Stimulated activated effector memory CD8-positive, alpha-beta T cell treated with anti-CD3 and anti-CD28 coated beads, Interleukin-12 subunit alpha, Interleukin-12 subunit beta, amount 100 ng/mL, for 72 hours (primary cell): ENCODE measurements around the gene SRGAP2B.
"Not testable (repeated sequence)": the region's sequence is repeated elsewhere in the genome, so short reads cannot be mapped to it uniquely, and the experiment has no call there.

Experiments
- ATAC-seq: fragments of 150-1000 bp; cut with Tn5 transposase; 2 replicates; pipeline ENCODE4 v1.10.0; 2021
- DNase-seq, 2 donors: peaks; one replicate each; pipeline ENCODE4 v3.0.0; 2021 to 2022; ENCODE audit warnings: low spot score in 2 of 2
- H3K27ac Mint-ChIP-seq: one replicate; pipeline ENCODE4 v1.8.0; 2022; ENCODE audit warnings: mild to moderate bottlenecking, mixed read lengths
- H3K36me3 Mint-ChIP-seq: one replicate; pipeline ENCODE4 v1.8.0; 2022; ENCODE audit warnings: mild to moderate bottlenecking, mixed read lengths
- H3K4me1 Mint-ChIP-seq: one replicate; pipeline ENCODE4 v1.8.0; 2022; ENCODE audit warnings: mixed read lengths
- H3K4me3 Mint-ChIP-seq: one replicate; pipeline ENCODE4 v1.8.0; 2022; ENCODE audit warnings: mild to moderate bottlenecking, mixed read lengths
- H3K9me3 Mint-ChIP-seq: one replicate; pipeline ENCODE4 v1.8.0; 2022; ENCODE audit warnings: mixed read lengths

The SRGAP2B gene

DNA sequence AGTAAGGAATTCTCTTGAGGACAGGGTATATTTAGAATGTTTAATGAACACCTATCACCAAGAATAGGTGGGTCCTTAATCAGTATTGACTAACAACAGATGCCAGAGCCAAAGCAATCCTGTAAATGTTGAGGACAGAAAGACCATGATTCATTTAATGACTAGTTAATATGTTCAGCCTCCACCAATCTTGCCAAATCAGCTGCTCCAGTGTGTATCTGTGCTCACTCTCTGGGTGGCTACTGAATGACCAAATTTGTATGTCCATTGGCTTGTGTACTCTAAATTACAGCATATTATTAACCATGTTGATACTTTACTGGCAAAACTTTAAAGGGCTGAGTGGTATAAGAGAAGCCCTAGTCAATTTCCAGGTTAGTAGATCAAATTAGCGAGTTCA lies 130.9 kb downstream of the SRGAP2B start:
- H3K4me1 Mint-ChIP-seq, ATAC-seq, DNase-seq, H3K9me3 Mint-ChIP-seq, H3K4me3 Mint-ChIP-seq, H3K27ac Mint-ChIP-seq, H3K36me3 Mint-ChIP-seq: not testable (repeated sequence)

DNA sequence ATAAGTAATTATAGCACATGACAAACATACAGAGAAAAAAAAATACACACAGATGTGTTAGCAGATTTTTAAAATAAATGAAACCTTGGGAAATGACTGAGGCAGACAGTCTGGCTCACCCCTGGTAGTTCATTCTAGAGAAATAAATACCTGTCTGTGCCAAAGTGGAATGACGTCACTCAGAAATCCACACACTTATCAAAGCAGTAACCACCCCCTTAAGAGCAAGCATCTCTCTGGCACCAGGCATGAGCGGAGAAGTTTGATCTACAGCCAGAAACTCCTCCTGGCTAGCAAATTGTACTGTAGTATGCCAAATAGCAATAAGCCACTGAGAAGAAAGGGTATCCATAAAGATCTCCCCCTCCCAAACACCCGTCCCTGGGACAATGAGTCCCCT lies 131.6 kb downstream of the SRGAP2B start:
- ATAC-seq, H3K36me3 Mint-ChIP-seq, DNase-seq, H3K27ac Mint-ChIP-seq, H3K9me3 Mint-ChIP-seq, H3K4me3 Mint-ChIP-seq, H3K4me1 Mint-ChIP-seq: not testable (repeated sequence)

DNA sequence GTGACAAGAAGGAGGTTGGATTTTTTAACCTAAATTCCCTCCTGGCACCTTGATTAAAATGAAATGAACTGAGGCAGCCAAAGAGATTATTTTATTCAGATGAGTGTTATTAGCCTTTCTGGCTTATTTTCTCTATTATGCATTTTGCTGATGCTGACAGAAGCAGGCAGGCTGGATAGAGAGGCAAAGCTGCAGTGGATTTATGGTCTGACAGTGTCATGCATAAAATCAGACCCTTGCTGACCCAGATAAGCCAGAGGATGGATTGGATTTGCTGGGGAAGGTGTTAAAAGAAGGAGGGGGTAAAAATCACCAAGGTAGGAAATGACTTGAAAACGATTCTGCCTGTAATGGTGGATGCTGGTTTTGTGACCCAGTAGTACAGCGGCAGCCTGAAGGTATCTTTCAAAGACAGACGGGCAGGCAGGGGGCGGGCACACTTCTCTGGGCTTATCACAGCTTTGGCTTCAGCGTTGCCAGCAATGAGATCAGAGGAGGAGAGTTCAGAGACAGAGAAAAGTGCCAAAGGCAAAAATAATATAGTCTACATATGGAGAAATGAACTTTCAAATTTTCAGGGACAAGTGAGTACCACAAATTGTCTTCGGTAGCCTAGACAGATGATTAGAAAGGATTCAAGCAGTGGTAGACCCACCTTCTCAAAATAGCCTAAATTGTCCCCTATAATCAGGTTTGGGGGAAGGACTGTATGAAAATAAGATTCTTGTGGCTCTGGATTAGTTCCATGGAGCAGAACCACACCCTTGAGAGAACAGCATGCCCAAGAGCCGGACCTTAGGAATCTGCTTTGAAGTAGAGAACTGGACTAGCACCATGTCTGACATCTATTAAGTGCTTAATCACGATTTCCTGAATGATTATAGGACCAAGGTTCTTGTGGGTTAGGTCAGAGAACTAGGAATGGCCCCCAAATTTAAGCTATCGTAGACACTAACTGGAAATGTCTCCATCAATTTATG lies 133.2 kb downstream of the SRGAP2B start:
- not testable (repeated sequence) for H3K9me3 Mint-ChIP-seq, ATAC-seq, H3K27ac Mint-ChIP-seq, H3K4me1 Mint-ChIP-seq, H3K36me3 Mint-ChIP-seq, H3K4me3 Mint-ChIP-seq, DNase-seq

DNA sequence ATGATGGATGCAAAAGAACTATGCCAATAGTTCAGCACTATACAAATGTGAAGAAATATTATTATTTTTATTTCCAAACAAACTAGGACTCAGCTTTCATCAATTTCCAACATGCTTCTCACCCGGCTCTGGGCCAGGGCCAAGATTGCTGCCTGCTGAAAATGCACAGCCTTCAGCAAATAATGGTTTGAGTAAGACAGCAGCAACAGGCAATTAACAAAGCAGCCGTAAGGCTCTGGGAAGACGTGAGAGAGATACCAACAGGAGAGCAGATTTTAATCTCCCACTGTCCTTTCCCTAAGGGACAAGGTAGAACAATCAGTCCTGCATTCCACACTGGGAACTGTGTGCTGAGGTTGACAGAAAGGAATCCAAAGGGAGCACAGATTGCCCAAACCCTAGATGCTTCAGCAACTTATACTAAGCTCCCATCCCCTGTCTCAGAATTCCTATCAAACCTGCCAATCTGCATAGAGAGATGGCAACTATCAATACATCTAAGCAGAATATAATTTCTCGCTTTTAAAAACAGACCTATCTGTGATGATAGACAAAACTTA lies 134.1 kb downstream of the SRGAP2B start:
- H3K27ac Mint-ChIP-seq, DNase-seq, ATAC-seq, H3K4me3 Mint-ChIP-seq, H3K4me1 Mint-ChIP-seq, H3K9me3 Mint-ChIP-seq, H3K36me3 Mint-ChIP-seq: not testable (repeated sequence)

DNA sequence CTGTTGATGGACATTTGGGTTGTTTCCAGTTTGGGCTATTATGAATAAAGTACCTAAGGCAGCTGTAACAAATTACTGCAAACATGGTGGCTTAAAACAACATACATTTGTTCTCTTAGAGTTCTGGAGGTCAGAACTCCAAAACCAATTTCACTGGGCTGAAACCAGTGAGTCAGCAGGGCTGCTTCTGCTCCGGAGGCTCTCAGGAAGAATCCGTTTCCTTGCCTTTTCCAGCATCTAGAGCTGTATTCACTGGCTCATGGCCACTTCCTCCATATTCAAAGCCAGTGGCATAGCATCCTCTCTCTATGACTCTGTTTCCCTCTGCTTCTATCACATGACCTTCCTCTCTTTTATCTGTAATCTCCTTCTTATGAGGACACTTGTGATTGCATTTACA lies 146.7 kb downstream of the SRGAP2B start:
- H3K9me3 Mint-ChIP-seq, H3K27ac Mint-ChIP-seq, ATAC-seq, H3K4me1 Mint-ChIP-seq, H3K4me3 Mint-ChIP-seq, H3K36me3 Mint-ChIP-seq, DNase-seq: not testable (repeated sequence)

DNA sequence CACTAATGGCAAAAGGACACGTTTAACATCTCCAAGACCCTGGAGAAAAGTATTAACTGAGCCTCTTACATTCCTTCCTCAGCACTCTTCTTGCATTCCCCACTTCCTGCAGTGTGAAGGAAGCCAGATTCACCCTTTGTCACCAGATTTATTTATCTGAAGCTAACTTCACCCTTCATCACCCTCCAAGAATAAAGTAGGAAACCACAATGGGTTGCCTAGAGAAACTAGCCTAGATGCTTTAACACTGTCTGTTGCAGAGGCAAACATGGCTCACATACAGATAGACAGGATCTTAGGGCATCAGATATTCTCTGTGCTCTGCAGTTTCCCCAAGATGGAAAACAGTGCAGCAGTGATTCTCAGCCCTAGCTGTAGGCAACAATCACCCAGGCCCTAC lies 147.6 kb downstream of the SRGAP2B start:
- not testable (repeated sequence) for H3K9me3 Mint-ChIP-seq, H3K36me3 Mint-ChIP-seq, H3K4me1 Mint-ChIP-seq, DNase-seq, H3K27ac Mint-ChIP-seq, H3K4me3 Mint-ChIP-seq
- peak; percentile 13 for ATAC-seq

DNA sequence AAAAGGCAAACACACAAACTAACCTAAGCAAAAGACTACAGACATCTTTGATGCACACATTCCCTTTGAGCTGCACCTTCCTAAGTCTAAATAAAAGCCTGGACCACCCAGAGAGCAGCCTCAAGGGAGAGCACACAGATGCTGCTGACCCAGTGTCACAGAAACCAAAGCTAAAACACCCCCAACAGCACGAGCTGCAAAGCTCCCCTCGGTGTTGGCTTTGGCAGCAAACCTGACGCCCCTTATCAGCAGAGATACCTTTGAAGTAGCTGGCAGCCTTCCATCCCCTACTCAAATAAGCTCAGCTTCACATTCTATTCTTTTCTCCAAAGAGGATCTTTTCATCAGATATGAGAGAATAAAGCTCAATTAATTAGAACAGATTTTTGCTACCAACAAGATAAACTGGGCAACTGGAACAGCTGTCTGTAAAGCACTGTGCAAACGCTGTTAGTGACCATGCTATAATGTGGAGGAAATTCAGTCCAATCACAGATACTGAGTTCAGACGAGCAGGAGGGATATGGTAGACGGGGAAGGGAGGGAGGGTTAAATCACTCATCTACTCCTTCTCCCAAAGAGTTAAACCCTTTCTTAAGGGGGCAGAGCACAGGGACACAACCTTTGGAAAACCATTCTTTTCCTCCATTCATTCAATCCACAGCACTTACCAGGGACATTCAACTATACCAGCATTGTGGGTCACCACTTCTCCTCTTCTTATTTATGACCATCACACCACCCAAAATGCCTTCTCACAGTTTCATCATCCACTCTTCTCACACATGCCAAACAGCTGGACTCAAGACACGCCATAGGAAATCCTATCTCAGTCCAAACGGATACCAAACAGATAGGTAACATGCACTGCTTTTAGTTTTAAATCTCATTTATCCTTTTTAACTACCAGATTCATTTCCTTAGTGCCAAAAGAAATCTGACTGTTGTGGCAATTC lies 148.3 kb downstream of the SRGAP2B start:
- H3K9me3 Mint-ChIP-seq, H3K4me3 Mint-ChIP-seq, ATAC-seq, H3K36me3 Mint-ChIP-seq, H3K27ac Mint-ChIP-seq, H3K4me1 Mint-ChIP-seq, DNase-seq: not testable (repeated sequence)

DNA sequence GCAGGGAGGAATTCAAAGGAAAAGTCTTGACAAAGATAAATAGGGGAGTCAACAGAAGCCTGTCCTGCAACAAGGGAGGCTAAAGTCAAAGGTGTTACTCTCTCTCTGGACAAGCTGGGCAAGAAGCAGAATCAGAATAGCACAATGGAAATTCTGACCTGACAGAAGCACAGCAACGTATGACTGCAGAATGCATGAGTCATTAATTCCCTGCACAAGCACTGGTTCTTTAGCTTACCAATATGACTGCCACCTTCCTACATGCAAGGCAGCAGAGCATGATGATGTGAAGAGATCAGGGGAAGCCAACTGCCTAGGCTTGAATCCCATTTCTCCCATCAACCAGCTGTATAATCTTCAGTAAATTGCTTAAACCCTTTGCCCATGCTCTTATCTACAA lies 153.4 kb downstream of the SRGAP2B start:
- not testable (repeated sequence) for H3K4me3 Mint-ChIP-seq

DNA sequence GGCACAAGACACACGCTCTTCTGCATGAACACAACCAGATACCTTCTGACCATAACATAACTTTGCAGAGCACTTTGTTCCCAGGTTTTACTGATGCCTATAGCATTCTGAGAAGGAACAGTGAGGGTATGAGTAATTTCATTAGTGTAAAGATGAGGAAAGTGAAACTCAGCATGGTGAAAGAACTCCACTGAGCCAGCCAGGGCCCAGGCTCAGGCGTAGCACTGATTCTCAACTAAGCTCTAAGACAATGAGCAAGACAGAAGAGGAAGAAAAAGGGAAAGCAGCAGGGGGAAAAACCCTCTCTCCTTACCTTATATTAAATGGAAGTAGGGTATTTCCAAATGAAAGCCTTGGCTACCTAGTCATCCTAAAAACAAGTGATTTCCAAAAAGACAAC lies 155.1 kb downstream of the SRGAP2B start:
- not testable (repeated sequence) for H3K4me3 Mint-ChIP-seq, H3K4me1 Mint-ChIP-seq, H3K36me3 Mint-ChIP-seq, H3K9me3 Mint-ChIP-seq, H3K27ac Mint-ChIP-seq, DNase-seq
- peak; percentile 82 for ATAC-seq

More for the DNA sequence above, 153.4 kb downstream of the SRGAP2B start:
- not testable (repeated sequence) for H3K27ac Mint-ChIP-seq, H3K9me3 Mint-ChIP-seq, H3K36me3 Mint-ChIP-seq, H3K4me1 Mint-ChIP-seq, DNase-seq
- peak; percentile 99 for ATAC-seq

DNA sequence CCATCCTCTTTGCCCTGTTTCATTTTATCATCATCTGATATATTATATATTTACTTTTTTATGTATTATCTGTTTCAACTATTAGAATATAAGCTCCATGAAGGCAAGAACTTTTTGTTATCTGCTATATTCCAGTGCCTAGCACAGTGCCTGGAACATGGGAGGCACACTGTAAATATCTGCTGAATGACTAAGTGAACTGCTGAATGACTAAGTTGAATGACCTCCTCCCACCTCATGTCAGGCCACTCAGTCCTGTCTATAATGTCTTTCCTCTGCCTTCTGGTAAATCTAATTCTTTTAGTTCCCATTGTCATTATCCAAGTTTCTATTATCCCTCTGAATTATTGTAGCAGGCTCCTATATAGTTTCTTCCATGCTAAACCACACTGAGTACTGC lies 156.5 kb downstream of the SRGAP2B start:
- H3K4me3 Mint-ChIP-seq, H3K4me1 Mint-ChIP-seq, H3K27ac Mint-ChIP-seq, H3K9me3 Mint-ChIP-seq, ATAC-seq, DNase-seq, H3K36me3 Mint-ChIP-seq: not testable (repeated sequence)

DNA sequence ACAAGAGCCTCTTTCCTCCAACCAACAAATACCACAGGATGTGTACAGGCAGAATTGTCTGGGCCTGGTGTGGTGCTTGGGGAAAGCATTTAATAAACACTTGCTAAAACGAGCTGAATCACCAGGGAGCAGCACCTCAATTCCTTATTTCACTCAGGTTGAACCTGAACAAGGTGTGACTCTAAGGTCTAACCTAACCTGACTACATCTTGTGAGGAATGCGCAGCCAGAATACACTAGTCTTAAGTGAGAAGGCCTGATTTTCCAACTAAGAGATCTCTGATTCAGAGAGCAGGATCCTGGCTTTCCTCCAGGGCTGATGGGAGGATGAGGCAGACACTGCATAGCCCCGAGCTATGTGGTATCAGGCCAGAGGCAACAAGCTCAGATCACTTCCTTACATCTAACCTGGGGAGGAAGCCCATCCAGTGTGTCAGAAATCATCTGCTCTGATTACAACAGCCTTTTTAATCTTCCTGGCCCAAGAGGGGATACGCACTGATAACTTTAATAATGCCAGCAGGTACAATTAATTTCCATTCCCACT lies 158.9 kb downstream of the SRGAP2B start:
- H3K36me3 Mint-ChIP-seq, H3K4me3 Mint-ChIP-seq, H3K27ac Mint-ChIP-seq, ATAC-seq, DNase-seq, H3K9me3 Mint-ChIP-seq, H3K4me1 Mint-ChIP-seq: not testable (repeated sequence)

DNA sequence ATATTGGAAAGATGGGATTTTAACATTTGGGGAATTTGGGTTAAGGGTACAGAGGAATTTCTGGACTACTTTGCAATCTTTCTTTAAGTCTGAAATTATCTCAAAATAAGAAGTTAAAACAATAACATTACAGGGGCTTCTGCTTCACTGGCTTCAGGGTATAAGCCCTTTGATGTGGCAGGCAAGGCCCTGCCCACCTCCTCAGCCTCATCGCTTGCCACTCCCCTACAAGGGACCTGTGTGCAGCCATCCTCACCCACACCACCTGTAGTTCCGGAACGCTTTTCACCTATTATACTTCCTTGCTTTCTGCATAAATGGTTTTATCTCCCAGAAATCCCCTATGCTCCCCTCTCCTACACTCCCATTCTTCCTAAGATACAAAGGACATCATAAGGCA lies 159.8 kb downstream of the SRGAP2B start:
- not testable (repeated sequence) for H3K27ac Mint-ChIP-seq, H3K9me3 Mint-ChIP-seq, H3K4me3 Mint-ChIP-seq, DNase-seq, H3K4me1 Mint-ChIP-seq, H3K36me3 Mint-ChIP-seq, ATAC-seq

DNA sequence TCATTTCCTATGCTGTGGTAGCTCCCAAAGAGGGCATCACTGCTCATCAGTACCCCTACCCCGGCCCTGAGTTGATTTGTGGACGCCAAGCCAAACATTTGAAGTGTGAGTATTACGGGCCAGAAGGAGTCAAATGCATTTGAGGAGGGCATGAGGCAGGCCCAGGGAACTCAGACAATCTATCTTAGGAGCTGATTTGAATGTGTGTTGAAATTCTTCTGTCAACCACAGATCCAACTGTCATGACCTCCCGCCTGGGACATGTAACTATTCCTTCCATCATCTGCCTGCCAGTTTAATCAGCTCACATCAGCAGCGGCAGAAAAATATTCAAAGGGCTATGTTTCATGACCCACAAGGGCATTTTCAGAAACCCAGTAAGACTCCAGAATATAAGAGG lies 162.1 kb downstream of the SRGAP2B start:
- not testable (repeated sequence) for H3K4me3 Mint-ChIP-seq, DNase-seq, H3K36me3 Mint-ChIP-seq, H3K9me3 Mint-ChIP-seq, ATAC-seq, H3K4me1 Mint-ChIP-seq, H3K27ac Mint-ChIP-seq

DNA sequence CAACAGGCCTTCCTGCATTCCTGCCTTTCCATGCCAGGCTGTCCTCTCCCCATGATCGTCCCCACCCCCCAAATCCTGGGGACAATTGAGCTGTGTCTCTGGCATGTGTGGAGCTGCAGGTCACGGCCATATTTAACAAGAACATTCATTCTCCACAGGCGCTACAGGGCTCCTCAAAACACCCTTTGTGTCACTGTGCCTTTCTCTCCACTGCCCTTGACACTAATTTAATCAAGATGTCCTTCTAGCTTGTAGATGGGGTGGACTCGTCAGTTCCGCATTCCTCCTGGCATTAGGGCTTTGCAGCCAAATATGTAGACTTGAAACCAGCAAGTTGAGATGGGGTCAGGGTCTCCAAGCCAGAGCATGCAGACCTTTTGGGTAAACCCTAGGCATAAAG lies 163.0 kb downstream of the SRGAP2B start:
- not testable (repeated sequence) for H3K4me1 Mint-ChIP-seq, H3K36me3 Mint-ChIP-seq, H3K9me3 Mint-ChIP-seq, H3K4me3 Mint-ChIP-seq, DNase-seq, ATAC-seq, H3K27ac Mint-ChIP-seq

DNA sequence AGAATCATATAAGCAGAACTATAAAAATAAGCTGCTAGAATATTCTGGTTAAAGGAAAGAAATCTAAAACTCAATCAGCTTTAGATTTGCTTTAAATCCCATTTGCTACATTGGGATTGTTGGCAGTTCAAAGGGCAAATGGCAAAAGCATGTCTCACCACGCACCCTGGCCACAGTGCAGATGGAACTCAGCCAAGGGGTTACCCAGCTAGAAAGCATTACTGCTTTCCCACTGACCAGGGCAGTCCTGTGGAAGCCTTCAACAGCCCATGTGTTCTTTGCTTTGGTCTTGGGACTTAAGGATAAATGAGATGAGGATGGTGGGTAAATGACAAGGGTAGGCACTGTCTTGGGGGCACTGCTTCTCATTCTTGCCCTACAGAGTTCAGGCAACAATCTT lies 163.6 kb downstream of the SRGAP2B start:
- not testable (repeated sequence) for DNase-seq, H3K4me1 Mint-ChIP-seq, H3K4me3 Mint-ChIP-seq, H3K9me3 Mint-ChIP-seq, H3K36me3 Mint-ChIP-seq, H3K27ac Mint-ChIP-seq, ATAC-seq
